IMR-90 (cell line): ENCODE results near the gene NDFIP2. TPM values are rescaled to one million over a fixed set of nuclear protein-coding genes. Genes with fewer than 3 reads are reported as not detected.

ENCODE experiments used
- ATAC-seq: fragments of 200-7000 bp; cut with Tn5 transposase; 2 replicates; pipeline ENCODE4 v1.9.1; 2020; ENCODE audit warnings: low read depth, mild to moderate bottlenecking, moderate library complexity
- BruUV-seq: library from RNA; stranded (reverse); fragments of 400-500 nt; replicated peaks from 2 replicates; lab custom pipeline; 2021; lab: Mats Ljungman, UMichigan
- CTCF ChIA-PET: fragments of 300-600 bp; formaldehyde crosslinking; extraction: SDS; loops from one replicate; lab custom pipeline; 2021; ENCODE audit warnings: antibody characterized with exemption; lab: Yijun Ruan, JAX
- POLR2A ChIA-PET: fragments of 300-600 bp; sonication (Branson Sonifier 250); formaldehyde crosslinking; loops from one replicate; lab custom pipeline; 2022; ENCODE audit warnings: antibody characterized with exemption; ENCODE audit not compliant: unreplicated experiment; lab: Charles Lee
- DNase-seq: peaks from one replicate; pipeline ENCODE4 v3.0.0; 2013
- H2AFZ ChIP-seq: replicated peaks from 2 replicates; pipeline ENCODE3; 2013; ENCODE audit warnings: low read length, mild to moderate bottlenecking; ENCODE audit not compliant: poor library complexity
- H2AK5ac ChIP-seq: 2 replicates; pipeline ENCODE4 v1.6.1; 2013; ENCODE audit warnings: low read depth, low read length, inconsistent platforms
- H2AK9ac ChIP-seq: replicated peaks from 2 replicates; pipeline ENCODE3; 2013; ENCODE audit warnings: mild to moderate bottlenecking, low read depth, low read length, moderate library complexity; ENCODE audit not compliant: poor library complexity
- H2BK120ac ChIP-seq: 2 replicates; pipeline ENCODE4 v1.6.1; 2013; ENCODE audit warnings: low read depth, low read length, inconsistent platforms
- H2BK15ac ChIP-seq: 3 replicates; pipeline ENCODE4 v1.6.1; 2013; ENCODE audit warnings: low read depth, low read length, inconsistent platforms
- H2BK20ac ChIP-seq: 2 replicates; pipeline ENCODE4 v1.6.1; 2013; ENCODE audit warnings: low read depth, mild to moderate bottlenecking, inconsistent platforms, low read length, moderate library complexity
- H2BK5ac ChIP-seq: 2 replicates; pipeline ENCODE4 v1.6.1; 2013; ENCODE audit warnings: mild to moderate bottlenecking, low read depth, low read length, inconsistent platforms; ENCODE audit not compliant: poor library complexity, severe bottlenecking
- H3K14ac ChIP-seq: replicated peaks from 2 replicates; pipeline ENCODE4 v1.6.1; 2013; ENCODE audit warnings: low read depth, low read length, inconsistent platforms
- H3K18ac ChIP-seq: 2 replicates; pipeline ENCODE4 v1.6.1; 2013; ENCODE audit warnings: low read depth, low read length, control low read depth
- H3K23ac ChIP-seq: 2 replicates; pipeline ENCODE4 v1.6.1; 2013; ENCODE audit warnings: low read depth, low read length, inconsistent platforms
- H3K27ac ChIP-seq: 2 replicates; pipeline ENCODE4 v1.5.1; 2013; ENCODE audit warnings: mild to moderate bottlenecking, control low read depth, low read length; ENCODE audit not compliant: insufficient read depth
- H3K27me3 ChIP-seq: 2 replicates; pipeline ENCODE4 v1.6.1; 2013; ENCODE audit warnings: low read length; ENCODE audit not compliant: control insufficient read depth, insufficient read depth
- H3K36me3 ChIP-seq: 2 replicates; pipeline ENCODE4 v1.6.1; 2013; ENCODE audit warnings: low read length, mixed read lengths; ENCODE audit not compliant: control insufficient read depth, insufficient read depth
- H3K4ac ChIP-seq: 2 replicates; pipeline ENCODE4 v1.6.1; 2013; ENCODE audit warnings: low read depth, low read length, inconsistent platforms
- H3K4me1 ChIP-seq: 2 replicates; pipeline ENCODE4 v1.6.1; 2013; ENCODE audit warnings: low read length, mixed read lengths; ENCODE audit not compliant: control insufficient read depth, insufficient read depth
- H3K4me2 ChIP-seq: 2 replicates; pipeline ENCODE4 v1.6.1; 2013; ENCODE audit warnings: low read depth, mild to moderate bottlenecking, control low read depth, low read length, moderate library complexity
- H3K4me3 ChIP-seq: 2 replicates; pipeline ENCODE4 v1.5.1; 2013; ENCODE audit warnings: low read depth, mild to moderate bottlenecking, control low read depth, low read length, moderate library complexity; ENCODE audit not compliant: insufficient read depth
- H3K56ac ChIP-seq: 2 replicates; pipeline ENCODE4 v1.6.1; 2013; ENCODE audit warnings: low read length, inconsistent platforms; ENCODE audit not compliant: insufficient read depth; ENCODE audit errors: extremely low read depth
- H3K79me1 ChIP-seq, 2 experiments: 2 replicates each; pipeline ENCODE4 v1.6.1; 2013; ENCODE audit warnings: low read length in 2 of 2, inconsistent platforms in 1 of 2, low read depth in 1 of 2
- H3K9ac ChIP-seq: 2 replicates; pipeline ENCODE4 v1.6.1; 2013; ENCODE audit warnings: low read depth, low read length, control low read depth
- H3K9me1 ChIP-seq: 2 replicates; pipeline ENCODE4 v1.6.1; 2013; ENCODE audit warnings: low read length, inconsistent platforms; ENCODE audit not compliant: insufficient read depth
- H3K9me3 ChIP-seq: 2 replicates; pipeline ENCODE4 v1.6.1; 2013; ENCODE audit warnings: low read length; ENCODE audit not compliant: control insufficient read depth, insufficient read depth
- H4K20me1 ChIP-seq: 2 replicates; pipeline ENCODE4 v1.6.1; 2013; ENCODE audit warnings: low read length, inconsistent platforms; ENCODE audit not compliant: insufficient read depth
- H4K5ac ChIP-seq: 2 replicates; pipeline ENCODE4 v1.6.1; 2013; ENCODE audit warnings: mild to moderate bottlenecking, low read depth, low read length, control low read depth
- H4K8ac ChIP-seq, 2 experiments: 2 replicates each; pipeline ENCODE4 v1.6.1; 2013; ENCODE audit warnings: low read depth in 2 of 2, low read length in 2 of 2, control low read depth in 1 of 2, inconsistent platforms in 1 of 2
- H4K91ac ChIP-seq: 2 replicates; pipeline ENCODE4 v1.6.1; 2013; ENCODE audit warnings: low read depth, low read length, inconsistent platforms; ENCODE audit not compliant: insufficient read depth
- MAZ ChIP-seq: IDR thresholded peaks from 2 replicates; pipeline ENCODE4 v1.6.1; 2012; ENCODE audit warnings: low read depth, mild to moderate bottlenecking, low read length, improper control_type of control experiment, moderate library complexity, borderline replicate concordance
- RFX5 ChIP-seq: IDR thresholded peaks from 2 replicates; pipeline ENCODE4 v1.8.0; 2012; ENCODE audit warnings: low read depth, mild to moderate bottlenecking, low read length, moderate library complexity
- WGBS, 2 experiments: methylation state at CpG; one replicate each; pipeline versions ENCODE4 v1.1.5 to v1.1.7; 2013; ENCODE audit warnings: missing lambda C conversion rate in 2 of 2; ENCODE audit not compliant: insufficient read length in 1 of 2; ENCODE audit errors: extremely low coverage in 2 of 2; 5-methylcytosine and 5-hydroxymethylcytosine counted together
- dilution Hi-C: fragments of 300-500 bp; cut with HindIII; formaldehyde crosslinking; loops from one replicate; pipeline ENCODE4 v1.14.3; 2018; ENCODE audit warnings: low sequenced_read_pairs; ENCODE audit not compliant: unreplicated experiment
- in situ Hi-C: fragments of 300-500 bp; cut with MboI; formaldehyde crosslinking; loops from 3 replicates; pipeline ENCODE4 v1.14.3; 2019; ENCODE audit warnings: low sequenced_read_pairs, inconsistent platforms, mixed read lengths
- intact Hi-C: fragments of 100-400 bp; cut with micrococcal nuclease; formaldehyde crosslinking; loops from 2 replicates; pipeline ENCODE4 v1.10.0; 2022
- polyA plus RNA-seq, 3 experiments: library from polyadenylated mRNA; depleted of rRNA; stranded (reverse); fragments of >200 nt; gene quantifications; 2 replicates each; pipeline ENCODE4 v1.2.3, GENCODE V29; 2012; ENCODE audit warnings: low replicate concordance in 1 of 3
- total RNA-seq: library from RNA; depleted of rRNA; stranded (reverse); fragments of >200 nt; gene quantifications from 2 replicates; pipeline ENCODE4 v1.2.3, GENCODE V29; 2012
- TF ChIP-seq, protein P1 (sequence below): fragments of 150-350 bp; IDR thresholded peaks from 2 replicates; pipeline ENCODE4 v1.6.1; 2017; ENCODE audit warnings: mild to moderate bottlenecking, antibody characterized with exemption, low read length, low read depth

The NDFIP2 gene
- total and polyA plus RNA-seq, 2 of the 4 experiments (the other 2 are of a cell fraction) = 23.8 to 25.8 TPM

GRCh38 chr13:79450110-79450509 is 30.8 kb upstream of the NDFIP2 start:
- Histone ChIP-seq H2BK5ac (no peak overlapping the region), H3K14ac (no peak overlapping the region), H4K20me1 (no peaks in the 10 kb centered on the region), H3K23ac (no peak overlapping the region), H3K18ac (no peak overlapping the region), H3K56ac (no peak overlapping the region), H3K4ac (no peak overlapping the region), H3K4me3 (no peak overlapping the region), H2AK9ac (no peak overlapping the region), H2BK120ac (no peak overlapping the region), H4K91ac (no peak overlapping the region), H4K8ac (no peak overlapping the region), H3K9me3 (no peaks in the 10 kb centered on the region), H3K4me2 (no peak overlapping the region), H3K4me1 (no peaks in the 10 kb centered on the region; the same call in 1 of the 2 replicates), H2BK20ac (no peak overlapping the region), H3K9ac (no peak overlapping the region), H3K36me3 (no peaks in the 10 kb centered on the region), H3K27me3 (no peaks in the 10 kb centered on the region), H2AK5ac (no peak overlapping the region), H2AFZ (no peak overlapping the region), H4K5ac (no peak overlapping the region), H3K27ac (no peak overlapping the region), H3K9me1 (no peaks in the 10 kb centered on the region), H2BK15ac (no peak overlapping the region), H3K79me1 (no peaks in the 10 kb centered on the region)
- in situ Hi-C loops = no loop called here
- POLR2A ChIA-PET = no interaction called here
- dilution Hi-C loops = no loop called here
- BruUV-seq = no TSS peak
- no CpG with 5 or more reads among the region's 4 CpGs for WGBS, 2 experiments
- ATAC-seq (no peak), DNase-seq (no peak)
- no peak for TF ChIP-seq RFX5
- TF ChIP-seq, protein P1, sequence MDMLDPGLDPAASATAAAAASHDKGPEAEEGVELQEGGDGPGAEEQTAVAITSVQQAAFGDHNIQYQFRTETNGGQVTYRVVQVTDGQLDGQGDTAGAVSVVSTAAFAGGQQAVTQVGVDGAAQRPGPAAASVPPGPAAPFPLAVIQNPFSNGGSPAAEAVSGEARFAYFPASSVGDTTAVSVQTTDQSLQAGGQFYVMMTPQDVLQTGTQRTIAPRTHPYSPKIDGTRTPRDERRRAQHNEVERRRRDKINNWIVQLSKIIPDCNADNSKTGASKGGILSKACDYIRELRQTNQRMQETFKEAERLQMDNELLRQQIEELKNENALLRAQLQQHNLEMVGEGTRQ = no peak
- TF ChIP-seq MAZ = no peak
- CTCF ChIA-PET = no interaction called here
- intact Hi-C loops = no loop called here
